Measurements from ENCODE around the gene TMEM234. TPM values are rescaled to one million over a fixed set of nuclear protein-coding genes. Genes with fewer than 3 reads are reported as not detected.

The TMEM234 gene
- total and polyA plus RNA-seq, 2 of the 13 experiments (the other 11 are each of a cell fraction or from before 2014, with no cell fraction given) = 6.1 to 9.0 TPM

- TF ChIP-seq SIN3A (IDR thresholded peaks at IDR 0.05; ENCODE audit: borderline replicate concordance, low read depth, low read length) = no peak
- no peak for TF ChIP-seq KLF11 (CRISPR knock-in tag; IDR thresholded peaks at IDR 0.05)
- peak; percentile 46; the same call in 1 of the 2 replicates for TF ChIP-seq BORCS8-MEF2B (CRISPR knock-in tag; IDR thresholded peaks at IDR 0.05)
- TF ChIP-seq JDP2 (CRISPR knock-in tag; IDR thresholded peaks at IDR 0.05; ENCODE audit: borderline replicate concordance) = no peak
- no peak for TF ChIP-seq YY1 (IDR thresholded peaks at IDR 0.05; ENCODE audit: insufficient read depth, insufficient replicate concordance, low read depth, low read length)
- peak; percentile 79; the same call in 1 of the 2 replicates for TF ChIP-seq KDM3A (CRISPR knock-in tag; IDR thresholded peaks at IDR 0.05; ENCODE audit: low read depth)
- TF ChIP-seq KAT7 (CRISPR knock-in tag; IDR thresholded peaks at IDR 0.05; ENCODE audit: borderline replicate concordance) = no peak
- TF ChIP-seq ZNF431 (CRISPR knock-in tag; IDR thresholded peaks at IDR 0.05; ENCODE audit: borderline replicate concordance, low read depth) = no peak
- no peak for TF ChIP-seq MBD4 (IDR thresholded peaks at IDR 0.05; ENCODE audit: borderline replicate concordance, low read length)
- TF ChIP-seq STAT6 (CRISPR knock-in tag; IDR thresholded peaks at IDR 0.05; ENCODE audit: borderline replicate concordance) = peak; percentile 63; the same call in 1 of the 2 replicates
- TF ChIP-seq ZNF180 (CRISPR knock-in tag; IDR thresholded peaks at IDR 0.05; ENCODE audit: borderline replicate concordance, low read depth) = no peak
- no peak for TF ChIP-seq IRF1 (CRISPR knock-in tag; IDR thresholded peaks at IDR 0.05; ENCODE audit: low read depth)
- no peak; the same call in 1 of the 2 replicates for TF ChIP-seq DNMT1 (CRISPR knock-in tag; IDR thresholded peaks at IDR 0.05)
- peak; percentile 19; the same call in 1 of the 2 replicates for TF ChIP-seq CTCF (CRISPR knock-in tag; IDR thresholded peaks at IDR 0.05)
- no peak for TF ChIP-seq ATF6 (CRISPR knock-in tag; conservative IDR thresholded peaks at IDR 0.05)
- TF ChIP-seq ISL2 (CRISPR knock-in tag; IDR thresholded peaks at IDR 0.05) = peak; percentile 76; the same call in 1 of the 2 replicates
- no peak for TF ChIP-seq MAFF (IDR thresholded peaks at IDR 0.05; ENCODE audit: low read depth, low read length)
- TF ChIP-seq ZNF335 (CRISPR knock-in tag; IDR thresholded peaks at IDR 0.05) = no peak
- TF ChIP-seq ZNF496 (CRISPR knock-in tag; IDR thresholded peaks at IDR 0.05; ENCODE audit: insufficient replicate concordance) = no peak
- TF ChIP-seq ZNF619 (CRISPR knock-in tag; IDR thresholded peaks at IDR 0.05) = no peak
- TF ChIP-seq SOX5 (CRISPR knock-in tag; IDR thresholded peaks at IDR 0.05; ENCODE audit: borderline replicate concordance) = peak; percentile 89
These were observed 27.8 kb upstream of the TMEM234 start (continued) for GRCh38 chr1:32249831-32250525.
